Body of pancreas (tissue), 4 donors: ENCODE measurements around the gene UBA52.

ENCODE experiments used
- POLR2A ChIP-seq, 3 donors: fragments of 450-650 bp; IDR thresholded peaks; one replicate each; pipeline ENCODE4 v1.6.1; 2016; ENCODE audit warnings: antibody characterized with exemption in 3 of 3, mild to moderate bottlenecking in 2 of 3
- TF ChIP-seq, protein P1 (sequence below), 7 experiments: fragments of 450-650 bp in 4 of 7; fragments of 200-600 bp in 3 of 7; sonication (generic) in 3 of 7; IDR thresholded peaks; one replicate each; pipeline ENCODE4 v1.5.1; 2016 to 2019; ENCODE audit warnings: antibody characterized with exemption in 7 of 7

DNA sequence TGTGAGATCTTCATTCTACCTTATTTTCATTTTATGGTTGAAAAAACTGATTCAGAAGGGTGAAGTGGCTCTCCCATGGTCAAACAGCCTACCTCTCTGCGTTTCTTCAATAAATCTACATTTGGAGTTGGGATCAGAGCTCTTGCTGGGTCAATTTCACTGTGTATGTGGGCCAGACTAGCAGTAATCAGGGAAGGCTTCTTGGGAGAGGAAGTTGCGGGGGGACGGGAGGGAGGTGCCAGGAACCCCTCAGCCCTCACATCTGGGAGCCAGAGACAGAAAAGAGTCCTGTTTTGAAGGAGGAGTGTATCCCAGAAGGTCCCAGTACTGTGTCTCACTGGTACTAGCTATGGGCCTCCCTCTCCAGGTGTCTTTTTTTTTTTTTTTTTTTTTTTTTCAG, 13.1 kb upstream of the UBA52 start:
- TF ChIP-seq, protein P1, sequence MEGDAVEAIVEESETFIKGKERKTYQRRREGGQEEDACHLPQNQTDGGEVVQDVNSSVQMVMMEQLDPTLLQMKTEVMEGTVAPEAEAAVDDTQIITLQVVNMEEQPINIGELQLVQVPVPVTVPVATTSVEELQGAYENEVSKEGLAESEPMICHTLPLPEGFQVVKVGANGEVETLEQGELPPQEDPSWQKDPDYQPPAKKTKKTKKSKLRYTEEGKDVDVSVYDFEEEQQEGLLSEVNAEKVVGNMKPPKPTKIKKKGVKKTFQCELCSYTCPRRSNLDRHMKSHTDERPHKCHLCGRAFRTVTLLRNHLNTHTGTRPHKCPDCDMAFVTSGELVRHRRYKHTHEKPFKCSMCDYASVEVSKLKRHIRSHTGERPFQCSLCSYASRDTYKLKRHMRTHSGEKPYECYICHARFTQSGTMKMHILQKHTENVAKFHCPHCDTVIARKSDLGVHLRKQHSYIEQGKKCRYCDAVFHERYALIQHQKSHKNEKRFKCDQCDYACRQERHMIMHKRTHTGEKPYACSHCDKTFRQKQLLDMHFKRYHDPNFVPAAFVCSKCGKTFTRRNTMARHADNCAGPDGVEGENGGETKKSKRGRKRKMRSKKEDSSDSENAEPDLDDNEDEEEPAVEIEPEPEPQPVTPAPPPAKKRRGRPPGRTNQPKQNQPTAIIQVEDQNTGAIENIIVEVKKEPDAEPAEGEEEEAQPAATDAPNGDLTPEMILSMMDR (IDR thresholded peaks at IDR 0.05), result no peak
- TF ChIP-seq POLR2A (IDR thresholded peaks at IDR 0.05), result no peak
